GM12874 (cell line): Measurements from ENCODE around the gene TPP1.

Experiments
- TF ChIP-seq, protein P1 (sequence below): IDR thresholded peaks from 2 replicates; pipeline ENCODE4 v1.5.1; 2011; ENCODE audit warnings: low read depth, mild to moderate bottlenecking, control low read depth, low read length, moderate library complexity; ENCODE audit not compliant: insufficient read depth

The TPP1 gene

DNA sequence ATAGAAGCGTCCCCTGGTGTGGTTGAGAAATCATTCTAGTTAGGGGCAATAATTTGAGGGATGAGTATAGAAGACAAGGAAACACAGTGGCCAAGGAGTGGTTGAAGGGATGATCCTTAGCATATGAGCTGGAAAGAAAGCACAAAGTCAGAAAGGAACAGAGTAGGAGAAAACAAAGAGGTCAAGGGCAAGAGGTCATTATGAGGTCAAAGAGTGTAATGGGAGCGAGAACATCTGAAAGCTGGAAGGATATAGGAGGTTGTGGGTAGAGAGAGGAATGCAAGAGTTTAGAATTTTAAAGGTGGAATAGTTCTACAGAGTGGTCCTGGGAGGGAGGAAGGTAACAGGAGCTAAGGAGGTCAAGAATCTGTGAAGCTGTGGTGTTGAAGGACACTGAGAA, 34.4 kb upstream of the TPP1 start:
- TF ChIP-seq, protein P1, sequence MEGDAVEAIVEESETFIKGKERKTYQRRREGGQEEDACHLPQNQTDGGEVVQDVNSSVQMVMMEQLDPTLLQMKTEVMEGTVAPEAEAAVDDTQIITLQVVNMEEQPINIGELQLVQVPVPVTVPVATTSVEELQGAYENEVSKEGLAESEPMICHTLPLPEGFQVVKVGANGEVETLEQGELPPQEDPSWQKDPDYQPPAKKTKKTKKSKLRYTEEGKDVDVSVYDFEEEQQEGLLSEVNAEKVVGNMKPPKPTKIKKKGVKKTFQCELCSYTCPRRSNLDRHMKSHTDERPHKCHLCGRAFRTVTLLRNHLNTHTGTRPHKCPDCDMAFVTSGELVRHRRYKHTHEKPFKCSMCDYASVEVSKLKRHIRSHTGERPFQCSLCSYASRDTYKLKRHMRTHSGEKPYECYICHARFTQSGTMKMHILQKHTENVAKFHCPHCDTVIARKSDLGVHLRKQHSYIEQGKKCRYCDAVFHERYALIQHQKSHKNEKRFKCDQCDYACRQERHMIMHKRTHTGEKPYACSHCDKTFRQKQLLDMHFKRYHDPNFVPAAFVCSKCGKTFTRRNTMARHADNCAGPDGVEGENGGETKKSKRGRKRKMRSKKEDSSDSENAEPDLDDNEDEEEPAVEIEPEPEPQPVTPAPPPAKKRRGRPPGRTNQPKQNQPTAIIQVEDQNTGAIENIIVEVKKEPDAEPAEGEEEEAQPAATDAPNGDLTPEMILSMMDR, result no peak

DNA sequence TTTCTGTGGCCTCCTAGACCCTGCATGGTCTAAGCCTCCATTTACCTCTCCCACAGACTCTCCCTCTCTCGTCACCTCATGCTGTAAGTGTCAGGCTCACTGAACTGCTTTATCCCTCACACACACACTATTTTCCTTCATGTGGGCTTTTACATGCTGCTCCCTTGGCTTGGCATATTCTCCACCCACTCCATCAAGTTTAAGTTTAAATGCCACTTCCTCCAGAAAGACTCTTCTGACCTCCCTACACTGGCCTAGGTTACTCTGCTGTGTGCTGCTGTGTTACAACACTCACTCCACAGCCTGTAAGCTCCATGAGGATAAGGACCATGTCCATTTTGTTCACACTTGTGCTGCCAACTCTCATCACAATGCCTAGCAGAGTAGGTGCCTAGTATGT, 33.9 kb upstream of the TPP1 start:
- TF ChIP-seq, protein P1, result no peak

DNA sequence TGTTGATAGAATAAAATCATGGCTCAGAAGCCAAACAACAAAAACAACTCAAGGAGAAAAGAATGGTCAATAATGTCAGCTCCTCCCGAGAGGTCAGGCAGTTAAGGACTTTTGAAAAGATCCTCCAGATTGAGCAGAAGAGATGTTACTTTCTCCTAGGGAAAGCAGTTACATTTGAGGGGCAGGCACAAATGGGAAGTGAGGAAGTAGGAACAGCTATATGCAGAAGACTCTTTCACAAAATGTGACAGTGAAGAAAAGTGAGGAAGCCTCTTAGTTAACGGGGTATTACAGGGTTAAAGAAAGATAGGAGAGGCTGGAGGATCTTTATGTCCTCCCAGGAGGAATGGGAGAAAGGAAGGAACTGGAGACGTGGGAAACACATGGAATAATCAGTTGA, 33.0 kb upstream of the TPP1 start:
- TF ChIP-seq, protein P1, result no peak

DNA sequence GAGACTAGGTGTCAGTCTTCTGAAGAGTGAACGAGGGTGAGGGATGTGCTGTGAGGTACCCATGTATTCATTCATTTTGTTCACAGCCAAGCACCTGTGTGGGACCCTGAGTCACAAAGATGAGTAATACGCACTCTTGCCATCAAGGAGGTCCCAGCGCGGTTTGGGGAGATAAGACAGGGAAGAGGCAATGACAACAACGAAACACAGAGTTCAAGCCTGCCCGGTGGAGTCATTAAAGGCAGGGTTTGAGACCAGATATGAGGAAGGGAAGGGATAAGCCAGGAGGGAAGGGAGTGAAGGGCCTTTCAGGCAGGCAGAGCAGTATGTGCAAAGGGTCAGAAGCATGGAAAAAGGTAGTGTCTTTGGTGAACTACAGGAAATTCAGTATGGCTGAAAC, 31.8 kb upstream of the TPP1 start:
- TF ChIP-seq, protein P1, result no peak

DNA sequence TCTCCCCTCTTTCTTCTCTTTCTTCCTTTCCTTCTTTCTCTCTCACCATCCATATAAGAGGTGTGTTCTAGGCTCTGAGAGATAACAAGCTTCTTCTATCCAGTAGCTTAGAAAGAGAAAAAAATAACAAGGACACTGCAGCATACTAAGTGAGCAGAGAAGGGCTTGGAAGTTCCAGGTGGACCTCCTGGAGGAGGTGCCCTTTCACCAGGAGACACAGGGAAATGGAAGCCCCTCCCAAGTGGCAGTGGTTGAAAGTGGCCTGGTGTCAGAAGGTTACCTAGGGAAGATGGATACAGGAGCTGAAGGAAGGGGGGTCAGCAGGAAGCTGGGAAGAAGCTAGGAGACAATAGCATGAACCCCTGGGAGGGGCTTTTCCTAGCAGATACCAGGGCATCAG, 30.9 kb upstream of the TPP1 start:
- TF ChIP-seq, protein P1, result no peak

DNA sequence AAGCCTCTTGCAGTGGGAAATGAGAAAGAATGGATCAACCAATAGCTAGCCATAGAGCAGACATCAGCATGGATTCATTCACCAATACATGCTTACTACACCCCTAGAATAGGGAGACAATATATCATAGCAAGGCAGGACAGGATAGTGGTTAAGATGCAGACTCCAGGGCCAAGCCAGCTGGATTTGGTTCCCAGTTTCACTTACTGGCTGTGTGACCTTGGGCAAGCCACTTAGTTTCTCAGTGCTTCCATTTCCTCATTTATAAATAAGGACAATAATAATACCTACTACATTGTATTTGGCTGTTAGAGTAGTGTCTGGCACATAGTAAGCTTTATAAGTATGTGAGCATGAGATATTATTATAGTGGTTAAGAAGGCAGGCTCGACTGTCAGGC, 29.3 kb upstream of the TPP1 start:
- TF ChIP-seq, protein P1, result no peak

DNA sequence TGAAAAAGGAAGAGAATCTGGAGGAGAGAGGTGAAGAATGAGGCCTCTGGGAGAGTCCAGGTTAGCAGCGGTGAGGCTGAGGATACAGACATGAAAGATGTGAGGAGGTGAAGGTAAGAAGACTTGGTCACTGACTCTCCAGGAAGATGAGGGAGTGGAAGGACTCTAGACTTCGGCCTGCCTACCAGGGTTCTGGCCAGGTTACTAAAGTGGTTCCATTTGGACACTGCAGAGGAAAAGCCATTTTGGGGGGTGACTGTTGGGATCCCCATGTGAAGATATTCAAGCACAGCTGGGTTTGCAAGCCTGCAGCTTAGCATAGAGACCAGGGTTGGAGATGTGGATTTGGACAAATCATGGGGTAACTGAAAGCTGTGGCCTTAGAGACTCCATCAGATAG, 28.6 kb upstream of the TPP1 start:
- TF ChIP-seq, protein P1, result no peak

DNA sequence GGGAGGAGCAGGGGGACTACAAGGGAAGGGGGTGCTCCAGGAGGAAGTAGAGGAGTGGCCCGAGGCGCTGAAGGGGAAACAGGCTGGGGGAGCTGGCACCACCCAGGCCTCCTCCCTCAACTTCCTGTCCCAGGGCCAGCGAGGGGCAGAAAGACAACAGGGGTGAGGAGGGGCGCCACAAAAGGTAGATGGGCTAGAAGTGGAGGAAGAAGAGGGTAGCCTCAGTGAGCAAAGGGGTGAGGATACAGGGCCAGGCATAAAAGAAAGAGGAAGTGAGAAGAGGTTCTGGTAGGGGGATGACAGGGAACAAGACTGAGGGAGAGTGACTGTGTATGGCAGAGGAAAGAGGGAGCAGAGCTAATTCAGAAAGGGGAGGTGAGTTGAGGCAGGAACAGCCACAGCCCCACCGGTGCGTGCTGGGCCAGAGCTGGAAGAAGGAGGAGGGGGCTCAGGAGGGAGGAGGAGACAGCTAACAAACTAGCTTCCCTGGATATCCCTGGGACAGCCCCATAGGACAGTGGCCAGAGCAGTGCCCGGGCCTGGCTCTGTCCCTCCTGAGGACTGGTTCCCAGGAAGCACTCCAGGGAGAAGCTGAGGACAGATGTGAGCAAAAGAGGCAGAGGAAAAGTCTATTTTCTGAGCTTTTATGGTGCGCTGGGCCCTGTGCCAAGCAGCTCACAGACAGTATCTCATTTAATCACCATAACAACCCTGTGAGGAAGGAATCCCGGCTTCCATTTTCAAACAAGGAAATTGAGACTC, 27.9 kb upstream of the TPP1 start:
- TF ChIP-seq, protein P1, result no peak
